ENCODE data around the gene DGKA.
"Not testable (repeated sequence)": the region's sequence is repeated elsewhere in the genome, so short reads cannot be mapped to it uniquely, and the experiment has no call there.

Gene DGKA

DNA sequence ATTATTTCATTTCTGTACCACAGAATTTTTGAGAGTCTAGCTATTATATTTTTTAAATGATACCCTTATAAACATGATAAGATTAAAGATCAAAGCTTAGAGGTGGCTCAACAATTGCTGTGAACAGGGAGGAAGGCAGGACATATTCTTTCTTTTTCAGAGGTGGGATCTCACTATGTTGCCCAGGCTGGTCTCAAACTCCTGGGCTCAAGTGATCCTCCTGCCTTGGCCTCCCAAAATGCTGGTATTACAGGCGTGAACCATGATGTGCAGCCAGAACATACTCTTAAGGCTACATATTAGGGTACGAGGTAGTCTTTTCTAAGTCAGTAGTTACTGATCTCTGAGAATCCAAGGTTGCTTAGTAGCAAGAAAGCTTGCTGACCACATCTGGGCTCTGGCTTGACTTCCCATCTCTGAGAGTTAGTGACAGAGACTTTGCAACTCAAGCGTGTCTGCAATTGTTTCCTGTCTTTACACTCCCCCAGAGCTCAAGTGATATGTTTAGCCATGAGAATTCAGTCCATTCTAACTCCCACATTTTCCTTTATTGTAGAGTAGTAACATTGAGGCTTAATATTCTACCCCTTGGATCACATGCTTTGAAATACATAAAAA lies 51.5 kb downstream of the DGKA start:
- DNase-seq (ENCODE audit: low read depth, low spot score), result no peak
- TF ChIP-seq, protein P1, sequence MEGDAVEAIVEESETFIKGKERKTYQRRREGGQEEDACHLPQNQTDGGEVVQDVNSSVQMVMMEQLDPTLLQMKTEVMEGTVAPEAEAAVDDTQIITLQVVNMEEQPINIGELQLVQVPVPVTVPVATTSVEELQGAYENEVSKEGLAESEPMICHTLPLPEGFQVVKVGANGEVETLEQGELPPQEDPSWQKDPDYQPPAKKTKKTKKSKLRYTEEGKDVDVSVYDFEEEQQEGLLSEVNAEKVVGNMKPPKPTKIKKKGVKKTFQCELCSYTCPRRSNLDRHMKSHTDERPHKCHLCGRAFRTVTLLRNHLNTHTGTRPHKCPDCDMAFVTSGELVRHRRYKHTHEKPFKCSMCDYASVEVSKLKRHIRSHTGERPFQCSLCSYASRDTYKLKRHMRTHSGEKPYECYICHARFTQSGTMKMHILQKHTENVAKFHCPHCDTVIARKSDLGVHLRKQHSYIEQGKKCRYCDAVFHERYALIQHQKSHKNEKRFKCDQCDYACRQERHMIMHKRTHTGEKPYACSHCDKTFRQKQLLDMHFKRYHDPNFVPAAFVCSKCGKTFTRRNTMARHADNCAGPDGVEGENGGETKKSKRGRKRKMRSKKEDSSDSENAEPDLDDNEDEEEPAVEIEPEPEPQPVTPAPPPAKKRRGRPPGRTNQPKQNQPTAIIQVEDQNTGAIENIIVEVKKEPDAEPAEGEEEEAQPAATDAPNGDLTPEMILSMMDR (IDR thresholded peaks at IDR 0.05; ENCODE audit: insufficient read depth, low read length, missing control alignments), result no peak
- no peak overlapping the region for H3K4me3 ChIP-seq (ENCODE audit: low read depth, low read length)
- ChIA-PET CTCF (interaction anchor here (0.7 to 12.3 kb wide), 6 partner anchors 8 to 245 kb away, joined by 3 to 213 read pairs (median 14); partner anchors contain the start of genes RAB5B and SUOX), POLR2A (interaction anchor here (0.7 to 1.8 kb wide), 4 partner anchors 8 to 558 kb away, joined by 3 to 10 read pairs (median 3); partner anchors contain the start of gene RAB5B)

DNA sequence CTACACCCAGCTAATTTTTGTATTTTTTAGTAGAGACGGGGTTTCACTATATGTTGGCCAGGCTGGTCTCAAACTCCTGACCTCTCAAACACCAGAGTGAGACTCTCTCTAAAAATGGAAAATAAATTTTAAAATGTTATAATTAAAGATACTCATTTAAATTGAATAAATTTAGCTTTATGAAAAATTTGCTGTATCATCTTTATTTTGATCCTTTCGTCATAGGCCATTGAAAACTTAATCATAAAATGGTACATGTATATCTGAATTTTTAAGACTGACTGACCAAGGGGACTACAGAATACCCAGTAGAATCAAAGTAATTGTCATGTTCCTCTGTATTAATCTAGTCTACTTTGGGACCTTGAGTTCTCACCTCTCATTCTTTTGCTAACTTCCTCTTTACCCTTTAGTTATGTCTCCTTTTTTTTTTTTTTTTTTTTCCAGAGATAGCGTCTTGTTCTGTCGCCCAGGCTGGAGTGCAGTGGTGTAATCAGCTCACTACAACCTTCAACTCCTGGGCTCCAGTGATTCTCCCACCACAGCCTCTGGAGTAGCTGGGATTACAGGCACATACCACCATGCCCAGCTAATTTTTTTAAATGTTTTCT lies 52.4 kb downstream of the DGKA start:
- CTCF ChIA-PET, result interaction anchor here (1.0 to 12.3 kb wide), 5 partner anchors 9 to 246 kb away, joined by 3 to 213 read pairs (median 18); partner anchors contain the start of genes RAB5B and SUOX

DNA sequence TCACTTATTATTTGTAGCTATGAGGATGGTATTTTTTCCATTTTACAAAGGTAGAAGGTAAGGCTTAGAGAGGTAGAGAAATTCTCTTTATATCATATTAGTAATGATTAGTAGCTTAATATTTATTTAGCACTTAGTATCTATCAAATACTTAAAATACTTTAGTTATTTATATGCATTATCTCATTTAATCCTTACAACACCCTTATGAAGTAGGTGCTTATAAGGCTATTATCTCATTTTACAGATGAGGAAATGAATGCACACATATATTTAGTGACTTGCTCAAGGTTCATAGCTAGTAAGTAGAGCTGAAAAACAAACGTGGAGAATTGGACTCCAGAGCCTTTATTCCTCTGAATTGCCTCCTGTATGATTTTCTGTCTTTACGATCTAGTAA lies 53.9 kb downstream of the DGKA start:
- ChIA-PET POLR2A (interaction anchor here (0.6 to 1.9 kb wide), 2 partner anchors 9 to 11 kb away, joined by 3 to 5 read pairs; partner anchors contain the start of gene RAB5B), CTCF (interaction anchor here (1.3 to 12.3 kb wide), 5 partner anchors 11 to 247 kb away, joined by 3 to 213 read pairs (median 18); partner anchors contain the start of genes RAB5B and SUOX)
- no peak overlapping the region for H3K4me3 ChIP-seq (ENCODE audit: low read depth, low read length)
- DNase-seq (ENCODE audit: low read depth, low spot score), result no peak
- TF ChIP-seq, protein P1 (IDR thresholded peaks at IDR 0.05; ENCODE audit: insufficient read depth, low read length, missing control alignments), result no peak

More for the DNA sequence above, 52.4 kb downstream of the DGKA start:
- POLR2A ChIA-PET, result interaction anchor here (0.7 to 1.8 kb wide), 2 partner anchors 9 to 13 kb away, joined by 3 to 10 read pairs; partner anchors contain the start of gene RAB5B
- DNase-seq (ENCODE audit: low read depth, low spot score), result no peak
- TF ChIP-seq, protein P1 (IDR thresholded peaks at IDR 0.05; ENCODE audit: insufficient read depth, low read length, missing control alignments), result no peak
- H3K4me3 ChIP-seq (ENCODE audit: low read depth, low read length), result no peak overlapping the region

DNA sequence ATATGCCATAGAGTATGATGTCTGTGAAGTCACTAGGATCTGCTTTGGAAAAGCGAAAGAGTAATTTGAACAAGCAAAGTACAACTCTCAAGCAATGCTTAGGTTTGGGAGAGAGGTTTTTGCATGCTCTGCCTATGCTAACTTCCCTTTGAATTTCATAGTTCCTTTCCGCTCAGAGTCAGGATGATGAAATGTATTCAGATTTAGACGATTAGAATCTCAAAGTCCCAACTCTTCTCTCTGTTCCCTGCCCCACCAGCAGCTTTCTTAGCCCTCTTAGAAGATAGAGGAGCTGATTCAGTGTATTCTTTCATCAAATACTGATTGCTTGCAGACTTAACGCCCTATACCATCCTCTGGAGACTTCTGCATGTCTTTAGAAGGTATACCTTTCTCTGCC lies 54.4 kb downstream of the DGKA start:
- H3K4me3 ChIP-seq (ENCODE audit: low read depth, low read length), result no peak overlapping the region
- TF ChIP-seq, protein P1 (IDR thresholded peaks at IDR 0.05; ENCODE audit: insufficient read depth, low read length, missing control alignments), result no peak
- no peak for DNase-seq (ENCODE audit: low read depth, low spot score)
- ChIA-PET CTCF (interaction anchor here (1.4 to 12.3 kb wide), 5 partner anchors 11 to 248 kb away, joined by 4 to 213 read pairs (median 18); partner anchors contain the start of genes RAB5B and SUOX), POLR2A (interaction anchor here (1.9 kb wide), 1 partner anchor 12 kb away, joined by 5 read pairs; the partner anchor contains the start of gene RAB5B)

DNA sequence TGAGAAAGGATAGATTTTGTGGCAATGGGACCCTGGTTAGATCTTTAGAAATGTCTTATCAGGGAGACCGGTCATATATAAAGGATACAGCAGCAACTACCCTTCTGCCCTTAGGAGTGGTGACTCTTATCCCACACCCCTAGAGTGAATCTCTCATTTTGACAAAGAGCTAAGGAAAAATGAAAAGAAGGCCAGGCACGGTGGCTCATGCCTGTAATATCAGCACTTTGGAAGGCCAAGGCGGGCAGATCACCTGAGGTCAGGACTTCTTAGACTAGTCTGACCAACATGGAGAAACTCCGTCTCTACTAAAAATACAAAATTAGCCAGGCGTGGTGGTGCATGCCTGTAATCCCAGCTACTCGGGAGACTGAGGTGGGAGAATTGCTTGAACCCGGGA lies 55.0 kb downstream of the DGKA start:
- not testable (repeated sequence) for DNase-seq (ENCODE audit: low read depth, low spot score); H3K4me3 ChIP-seq (ENCODE audit: low read depth, low read length)
- POLR2A ChIA-PET, result interaction anchor here (1.0 to 1.9 kb wide), 2 partner anchors 11 to 12 kb away, joined by 3 to 5 read pairs; partner anchors contain the start of genes RAB5B and SUOX
- CTCF ChIA-PET, result interaction anchor here (0.7 to 12.3 kb wide), 6 partner anchors 10 to 248 kb away, joined by 3 to 213 read pairs (median 11); partner anchors contain the start of genes RAB5B and SUOX

DNA sequence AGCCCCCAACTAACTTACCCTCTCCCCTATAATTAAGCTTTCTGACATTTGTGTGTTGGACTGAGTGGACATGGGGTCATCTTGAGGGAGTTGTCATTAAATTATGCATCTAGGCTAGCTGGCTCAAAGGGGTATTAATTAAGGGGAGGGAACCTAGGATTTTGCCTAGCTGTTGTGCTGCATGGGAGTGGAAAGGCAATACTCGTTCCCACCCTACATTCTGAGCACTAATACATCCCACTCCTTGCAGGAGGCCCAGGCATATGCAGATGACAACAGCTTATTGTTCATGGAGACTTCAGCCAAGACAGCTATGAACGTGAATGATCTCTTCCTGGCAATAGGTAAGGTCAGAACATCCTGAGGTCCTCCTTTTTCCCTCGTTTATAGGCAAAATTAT lies 60.1 kb downstream of the DGKA start:
- CTCF ChIA-PET, result interaction anchor here (0.8 to 3.2 kb wide), 7 partner anchors 15 to 253 kb away, joined by 3 to 16 read pairs (median 3); partner anchors contain the start of gene RAB5B

More for the DNA sequence above, 60.1 kb downstream of the DGKA start:
- TF ChIP-seq, protein P1 (IDR thresholded peaks at IDR 0.05; ENCODE audit: insufficient read depth, low read length, missing control alignments), result no peak
- no peak overlapping the region for H3K4me3 ChIP-seq (ENCODE audit: low read depth, low read length)
- POLR2A ChIA-PET, result interaction anchor here (1.1 kb wide), 1 partner anchor 17 kb away, joined by 4 read pairs; the partner anchor contains the start of gene RAB5B
- no peak for DNase-seq (ENCODE audit: low read depth, low spot score)
